Airway epithelial cell (primary cell): ENCODE results near the gene SQOR. TPM values are rescaled to one million over a fixed set of nuclear protein-coding genes. Genes with fewer than 3 reads are reported as not detected.

Experiments used
- total RNA-seq: library from RNA; depleted of rRNA; stranded (reverse); fragments of >200 nt; gene quantifications from 2 replicates; pipeline ENCODE4 v1.2.3, GENCODE V29; 2015

Gene SQOR
- 144 and 160 TPM in 2 replicates for total RNA-seq

DNA sequence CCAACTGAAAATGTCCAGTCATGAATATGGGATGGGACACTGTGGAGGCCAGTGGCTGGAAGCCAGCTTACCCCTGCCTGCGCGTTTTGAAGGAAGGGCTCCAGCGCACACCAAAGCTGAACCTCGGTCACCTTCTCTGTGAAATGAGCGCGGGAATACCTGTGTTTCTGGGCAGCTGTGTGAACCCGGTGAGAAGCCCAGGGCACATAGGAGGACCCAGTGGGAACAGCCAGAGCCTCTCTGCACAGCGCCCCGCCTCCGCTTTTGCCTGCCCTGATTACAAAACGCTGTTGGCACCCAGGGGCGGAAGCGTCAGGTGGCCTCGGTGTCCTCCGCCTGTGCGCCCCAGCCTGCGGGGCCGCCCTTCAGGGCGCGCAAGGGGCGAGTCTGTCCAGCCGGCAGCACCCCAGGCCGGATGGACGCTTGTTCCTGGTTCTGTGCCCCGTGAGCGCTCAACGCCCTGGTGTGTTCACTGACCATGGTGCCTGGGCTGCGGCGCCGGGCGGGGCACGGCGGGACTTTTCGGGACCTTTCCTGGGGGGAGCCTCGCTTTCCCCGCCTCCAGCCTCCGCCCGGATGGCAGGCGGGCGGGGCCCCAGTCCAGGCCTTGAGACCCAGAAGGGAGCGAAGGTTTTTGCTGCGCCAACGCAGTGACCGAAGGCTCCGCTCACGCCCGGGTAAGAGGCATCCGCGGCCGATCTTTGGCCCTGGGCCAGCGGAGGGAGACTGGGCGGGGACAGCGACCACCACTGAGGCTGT is at the start of gene SQOR:
Gene SQOR, plus strand, starts transcription at position 598 of the 759 bp plus-strand sequence. CDS start 23,895 bp downstream, outside the sequence.

DNA sequence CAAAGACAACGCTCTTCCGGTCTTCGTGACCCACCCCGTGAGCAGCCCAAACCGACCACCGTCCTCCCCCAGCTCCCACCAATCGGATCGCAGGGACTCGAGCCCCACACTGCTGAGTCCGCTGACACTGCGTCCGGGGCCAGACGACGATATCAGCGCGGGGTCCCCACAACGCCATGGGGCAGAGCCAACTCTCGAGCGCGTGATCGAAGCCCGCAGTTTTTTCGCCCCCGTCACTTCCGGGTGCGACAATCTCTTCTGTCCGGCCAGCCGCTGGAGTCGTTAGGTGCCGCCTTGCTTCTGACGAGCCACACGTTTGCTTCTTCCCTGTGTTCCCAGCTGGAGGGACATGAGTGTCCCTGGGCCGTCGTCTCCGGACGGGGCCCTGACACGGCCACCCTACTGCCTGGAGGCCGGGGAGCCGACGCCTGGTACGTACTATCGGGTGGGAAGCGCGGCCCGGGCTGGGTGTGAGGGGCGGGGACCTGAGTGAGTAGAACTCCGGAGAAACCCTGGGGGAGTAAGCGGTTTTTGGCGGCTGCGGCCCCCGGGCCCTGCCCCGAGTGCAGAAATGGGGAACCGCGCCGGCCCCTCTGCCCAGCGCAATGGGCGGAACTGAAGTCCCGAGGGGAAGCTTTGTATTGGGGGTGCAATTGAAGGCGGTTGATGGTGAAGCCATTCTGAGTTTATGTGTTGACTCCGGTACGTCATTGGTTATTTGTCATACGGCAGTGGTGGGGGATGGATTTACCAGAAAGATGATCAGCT is 47.5 kb upstream of the SQOR start, which contains the start of gene BLOC1S6:
Gene BLOC1S6, plus strand, starts transcription at position 285 of the 768 bp plus-strand sequence. Its CDS starts 65 bp downstream, at position 350.

Other genes with a start within 250 kb of the SQOR start
- gene SLC30A4, start 112.3 kb upstream of the SQOR start, total RNA-seq, result 1.8 and 3.8 TPM in 2 replicates
- 26.3 and 38.9 TPM in 2 replicates for gene BLOC1S6, start 47.6 kb upstream of the SQOR start, total RNA-seq